Hepatocyte (in vitro differentiated cells): Measurements from ENCODE around the gene PTPRN2.

ENCODE experiments used
- EZH2 ChIP-seq: fragments of 200-600 bp; sonication (generic); IDR thresholded peaks from 2 replicates; pipeline ENCODE4 v1.6.1; 2016; ENCODE audit warnings: antibody characterized with exemption, mild to moderate bottlenecking, borderline replicate concordance
- TF ChIP-seq, protein P1 (sequence below): fragments of 200-600 bp; sonication (generic); IDR thresholded peaks from 2 replicates; pipeline ENCODE4 v1.5.1; 2016; ENCODE audit warnings: antibody characterized with exemption, mild to moderate bottlenecking; ENCODE audit not compliant: poor library complexity

DNA sequence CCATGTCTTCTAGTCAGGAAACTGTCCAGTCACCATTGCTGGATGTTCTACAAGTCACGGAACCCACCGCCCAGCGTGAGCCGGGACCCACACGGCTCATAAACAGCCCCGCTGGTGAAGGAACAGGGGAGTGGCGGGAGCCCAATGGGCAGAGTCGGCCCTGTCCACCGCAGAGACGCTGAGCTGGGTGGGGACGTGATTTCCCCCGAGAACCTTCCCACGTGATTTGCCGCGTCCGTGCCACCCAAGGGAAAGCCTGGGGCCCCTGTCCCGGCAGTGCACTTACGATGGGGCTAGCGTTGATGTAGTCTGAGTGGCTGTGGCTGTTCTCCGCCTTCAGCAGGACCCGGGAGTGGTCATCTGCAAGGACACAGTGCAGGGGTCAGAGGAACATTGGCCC, 983.9 kb downstream of the PTPRN2 start:
- TF ChIP-seq, protein P1, sequence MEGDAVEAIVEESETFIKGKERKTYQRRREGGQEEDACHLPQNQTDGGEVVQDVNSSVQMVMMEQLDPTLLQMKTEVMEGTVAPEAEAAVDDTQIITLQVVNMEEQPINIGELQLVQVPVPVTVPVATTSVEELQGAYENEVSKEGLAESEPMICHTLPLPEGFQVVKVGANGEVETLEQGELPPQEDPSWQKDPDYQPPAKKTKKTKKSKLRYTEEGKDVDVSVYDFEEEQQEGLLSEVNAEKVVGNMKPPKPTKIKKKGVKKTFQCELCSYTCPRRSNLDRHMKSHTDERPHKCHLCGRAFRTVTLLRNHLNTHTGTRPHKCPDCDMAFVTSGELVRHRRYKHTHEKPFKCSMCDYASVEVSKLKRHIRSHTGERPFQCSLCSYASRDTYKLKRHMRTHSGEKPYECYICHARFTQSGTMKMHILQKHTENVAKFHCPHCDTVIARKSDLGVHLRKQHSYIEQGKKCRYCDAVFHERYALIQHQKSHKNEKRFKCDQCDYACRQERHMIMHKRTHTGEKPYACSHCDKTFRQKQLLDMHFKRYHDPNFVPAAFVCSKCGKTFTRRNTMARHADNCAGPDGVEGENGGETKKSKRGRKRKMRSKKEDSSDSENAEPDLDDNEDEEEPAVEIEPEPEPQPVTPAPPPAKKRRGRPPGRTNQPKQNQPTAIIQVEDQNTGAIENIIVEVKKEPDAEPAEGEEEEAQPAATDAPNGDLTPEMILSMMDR, result no peak
- TF ChIP-seq EZH2, result no peak
